CD4-positive, alpha-beta memory T cell (primary cell): Measurements from ENCODE around the gene CIRBP. TPM values are rescaled to one million over a fixed set of nuclear protein-coding genes. Genes with fewer than 3 reads are reported as not detected.
A peak's percentile ranks its signal among the peaks of the same experiment; 100 is the strongest.

Source experiments
- CTCF ChIA-PET: fragments of 350-600 bp; sonication (Branson Sonifier 250); formaldehyde crosslinking; loops from one replicate; lab custom pipeline; 2021; ENCODE audit warnings: inconsistent platforms; ENCODE audit not compliant: partially characterized antibody; lab: Charles Lee
- POLR2A ChIA-PET: fragments of 350-600 bp; sonication (Branson Sonifier 250); formaldehyde crosslinking; loops from one replicate; lab custom pipeline; 2021; ENCODE audit not compliant: partially characterized antibody; lab: Charles Lee
- DNase-seq, 5 donors: peaks; one replicate each; pipeline versions ENCODE4 v3.0.0 to v3.0.0-alpha.2; 2020 to 2022; ENCODE audit warnings: mixed read lengths in 1 of 5
- H3K27ac ChIP-seq: one replicate; pipeline ENCODE4 v1.7.0; 2013; ENCODE audit warnings: low read depth, low read length
- H3K27me3 ChIP-seq: 2 replicates; pipeline ENCODE4 v1.7.0; 2013; ENCODE audit warnings: mild to moderate bottlenecking, low read length, moderate library complexity; ENCODE audit not compliant: insufficient read depth
- H3K36me3 ChIP-seq: 2 replicates; pipeline ENCODE4 v1.7.0; 2013; ENCODE audit warnings: mild to moderate bottlenecking, low read length, moderate library complexity; ENCODE audit not compliant: insufficient read depth
- H3K4me1 ChIP-seq: 2 replicates; pipeline ENCODE4 v1.7.0; 2013; ENCODE audit warnings: mild to moderate bottlenecking, low read length, moderate library complexity; ENCODE audit not compliant: insufficient read depth
- H3K4me3 ChIP-seq, 2 donors: one replicate each; pipeline ENCODE4 v1.7.0; 2013; ENCODE audit warnings: low read length in 2 of 2, mild to moderate bottlenecking in 1 of 2
- H3K9me3 ChIP-seq, 2 donors: one replicate each; pipeline ENCODE4 v1.7.0; 2013; ENCODE audit warnings: low read length in 2 of 2, control low read depth in 1 of 2; ENCODE audit not compliant: control insufficient read depth in 1 of 2
- H3K27ac Mint-ChIP-seq, 7 donors: one replicate each; pipeline ENCODE4 v1.8.0; 2020 to 2021; ENCODE audit warnings: mixed read lengths in 7 of 7, mild to moderate bottlenecking in 6 of 7, inconsistent platforms in 3 of 7, moderate library complexity in 3 of 7
- H3K27me3 Mint-ChIP-seq, 2 donors: one replicate each; pipeline ENCODE4 v1.8.0; 2020 to 2021; ENCODE audit warnings: mixed read lengths in 2 of 2
- H3K36me3 Mint-ChIP-seq, 2 donors: one replicate each; pipeline ENCODE4 v1.8.0; 2020 to 2021; ENCODE audit warnings: mixed read lengths in 2 of 2, inconsistent platforms in 1 of 2, mild to moderate bottlenecking in 1 of 2
- H3K4me1 Mint-ChIP-seq, 4 donors: one replicate each; pipeline ENCODE4 v1.8.0; 2020 to 2021; ENCODE audit warnings: mixed read lengths in 4 of 4, mild to moderate bottlenecking in 1 of 4
- H3K4me3 Mint-ChIP-seq, 8 donors: one replicate each; pipeline ENCODE4 v1.8.0; 2020 to 2021; ENCODE audit warnings: mixed read lengths in 8 of 8, mild to moderate bottlenecking in 7 of 8, moderate library complexity in 6 of 8, inconsistent platforms in 3 of 8
- H3K9me3 Mint-ChIP-seq, 8 donors: one replicate each; pipeline ENCODE4 v1.8.0; 2020 to 2021; ENCODE audit warnings: mixed read lengths in 8 of 8, mild to moderate bottlenecking in 5 of 8, inconsistent platforms in 3 of 8, moderate library complexity in 1 of 8
- intact Hi-C: fragments of 100-400 bp; cut with micrococcal nuclease; formaldehyde crosslinking; loops from one replicate; pipeline ENCODE4 v1.15.1; 2023
- polyA plus RNA-seq, 2 donors: library from polyadenylated mRNA; unstranded; fragments of 300-500 nt; fragmentation: Illumina TruSeq; gene quantifications; one replicate each; pipeline ENCODE4 v1.2.3, GENCODE V29; 2021
- total RNA-seq, 2 experiments: library from RNA; stranded (reverse); gene quantifications; one replicate each; pipeline ENCODE4 v1.2.3, GENCODE V29; 2021

The CIRBP gene
- total and polyA plus RNA-seq, 4 experiments from 2014 or later: 160 to 638 (median 416) TPM

- Mint-ChIP-seq H3K36me3 (peaks cover 0 to 5% of the 10 kb centered on the region in 2 donors), H3K9me3 (peaks cover 0 to 3% (median 0%) of the 10 kb centered on the region in 8 donors), H3K4me1 (no peaks in the 10 kb centered on the region), H3K27ac (no peak overlapping the region), H3K27me3 (peaks cover 32 to 40% of the 10 kb centered on the region in 2 donors), H3K4me3 (no peak overlapping the region)
- intact Hi-C loops: no loop called here
- CTCF ChIA-PET: no interaction called here
- Histone ChIP-seq H3K9me3 (no peaks in the 10 kb centered on the region), H3K27me3 (peaks cover 16% of the 10 kb centered on the region), H3K4me1 (peaks cover 6% of the 10 kb centered on the region), H3K27ac (no peak overlapping the region), H3K4me3 (no peak overlapping the region), H3K36me3 (no peaks in the 10 kb centered on the region)
- no peak for DNase-seq
- POLR2A ChIA-PET: no interaction called here
Measured at GRCh38 chr19:1321539-1321938, 52.4 kb downstream of the CIRBP start.

- peaks cover 31 to 38% of the 10 kb centered on the region in 2 donors for H3K27me3 Mint-ChIP-seq
- H3K9me3 Mint-ChIP-seq: peaks cover 0 to 3% (median 0%) of the 10 kb centered on the region in 8 donors
- H3K4me1 ChIP-seq: peaks cover 6% of the 10 kb centered on the region
- ChIA-PET POLR2A (no interaction called here), CTCF (no interaction called here)
- H3K4me3 ChIP-seq: no peak overlapping the region
- intact Hi-C loops: no loop called here
- H3K4me3 Mint-ChIP-seq: no peak overlapping the region
- peaks cover 16% of the 10 kb centered on the region for H3K27me3 ChIP-seq
- no peaks in the 10 kb centered on the region for H3K4me1 Mint-ChIP-seq
- no peaks in the 10 kb centered on the region for H3K9me3 ChIP-seq
- no peak overlapping the region for H3K27ac Mint-ChIP-seq
- H3K36me3 ChIP-seq: no peaks in the 10 kb centered on the region
- no peak overlapping the region for H3K27ac ChIP-seq
- no peak for DNase-seq
- peaks cover 0 to 5% of the 10 kb centered on the region in 2 donors for H3K36me3 Mint-ChIP-seq
Measured at GRCh38 chr19:1322198-1322981, 53.3 kb downstream of the CIRBP start.

GRCh38 chr19:1324249-1324805 lies 55.2 kb downstream of the CIRBP start:
- POLR2A ChIA-PET: no interaction called here
- no peaks in the 10 kb centered on the region for H3K9me3 ChIP-seq
- H3K36me3 ChIP-seq: no peaks in the 10 kb centered on the region
- H3K36me3 Mint-ChIP-seq: peaks cover 0 to 5% of the 10 kb centered on the region in 2 donors
- no peak overlapping the region for H3K27ac ChIP-seq
- H3K9me3 Mint-ChIP-seq: peaks cover 0 to 3% (median 0%) of the 10 kb centered on the region in 8 donors
- CTCF ChIA-PET: no interaction called here
- H3K4me1 Mint-ChIP-seq: no peaks in the 10 kb centered on the region
- intact Hi-C loops: no loop called here
- H3K4me1 ChIP-seq: peaks cover 6% of the 10 kb centered on the region
- H3K27ac Mint-ChIP-seq: no peak overlapping the region
- no peak for DNase-seq
- peaks cover 16% of the 10 kb centered on the region for H3K27me3 ChIP-seq
- H3K4me3 ChIP-seq: no peak overlapping the region
- peaks cover 22 to 29% of the 10 kb centered on the region in 2 donors for H3K27me3 Mint-ChIP-seq
- H3K4me3 Mint-ChIP-seq: peak overlapping the region in 1 of 8 donors; percentile 36

Other genes starting within 250 kb of the CIRBP start
- gene TMEM259, start 248.2 kb upstream of the CIRBP start, total RNA-seq: 100 to 1,000 TPM; 315 to 329 TPM
- gene TMEM259, start 248.2 kb upstream of the CIRBP start, polyA plus RNA-seq: 10 to 100 TPM; 40.5 to 75.9 TPM
- not detected for gene RNU6-2, start 247.8 kb upstream of the CIRBP start, total RNA-seq
- not detected for gene RNU6-2, start 247.8 kb upstream of the CIRBP start, polyA plus RNA-seq
- gene CNN2, start 242.7 kb upstream of the CIRBP start, total RNA-seq: 100 to 1,000 TPM; 263 to 266 TPM
- 100 to 1,000 TPM; 444 to 632 TPM for gene CNN2, start 242.7 kb upstream of the CIRBP start, polyA plus RNA-seq
- 100 to 1,000 TPM; 313 to 319 TPM for gene ABCA7, start 229.2 kb upstream of the CIRBP start, total RNA-seq
- 10 to 100 TPM; 10.7 to 11.2 TPM for gene ABCA7, start 229.2 kb upstream of the CIRBP start, polyA plus RNA-seq
- 100 to 1,000 TPM; 834 to 836 TPM for gene ARHGAP45, start 202.2 kb upstream of the CIRBP start, total RNA-seq
- 100 to 1,000 TPM; 222 to 501 TPM for gene ARHGAP45, start 202.2 kb upstream of the CIRBP start, polyA plus RNA-seq
- gene POLR2E, start 174.0 kb upstream of the CIRBP start, total RNA-seq: 10 to 100 TPM; 76.0 to 80.0 TPM
- 100 to 1,000 TPM; 167 to 197 TPM for gene POLR2E, start 174.0 kb upstream of the CIRBP start, polyA plus RNA-seq
- gene GPX4, start 165.3 kb upstream of the CIRBP start, total RNA-seq: 100 to 1,000 TPM; 210 to 220 TPM
- 100 to 1,000 TPM; 399 to 406 TPM for gene GPX4, start 165.3 kb upstream of the CIRBP start, polyA plus RNA-seq
- gene SBNO2, start 95.1 kb upstream of the CIRBP start, total RNA-seq: 10 to 100 TPM; 92.6 to 98.6 TPM
- 1 to 10 TPM in 1 of 2 donors, under 1 TPM in 1; 0.37 to 3.5 TPM for gene SBNO2, start 95.1 kb upstream of the CIRBP start, polyA plus RNA-seq
- gene STK11, start 63.6 kb upstream of the CIRBP start, total RNA-seq: 100 to 1,000 TPM; 112 to 114 TPM
- 10 to 100 TPM; 11.0 to 43.5 TPM for gene STK11, start 63.6 kb upstream of the CIRBP start, polyA plus RNA-seq
- gene CBARP, start 31.3 kb upstream of the CIRBP start, total RNA-seq: not detected
- not detected for gene CBARP, start 31.3 kb upstream of the CIRBP start, polyA plus RNA-seq
- gene ATP5F1D, start 27.6 kb upstream of the CIRBP start, total RNA-seq: 100 to 1,000 TPM; 105 to 108 TPM
- 100 to 1,000 TPM; 133 to 243 TPM for gene ATP5F1D, start 27.6 kb upstream of the CIRBP start, polyA plus RNA-seq
- 10 to 100 TPM; 30.3 to 34.0 TPM for gene MIDN, start 20.7 kb upstream of the CIRBP start, total RNA-seq
- gene MIDN, start 20.7 kb upstream of the CIRBP start, polyA plus RNA-seq: 1 to 10 TPM in 1 of 2 donors, under 1 TPM in 1; 0.75 to 6.1 TPM
- gene FAM174C, start 6.2 kb downstream of the CIRBP start, total RNA-seq: 10 to 100 TPM; 50.5 to 54.2 TPM
- 100 to 1,000 TPM in 1 of 2 donors, 10 to 100 TPM in 1; 57.2 to 114 TPM for gene FAM174C, start 6.2 kb downstream of the CIRBP start, polyA plus RNA-seq
- not detected for gene EFNA2, start 16.5 kb downstream of the CIRBP start, total RNA-seq
- gene EFNA2, start 16.5 kb downstream of the CIRBP start, polyA plus RNA-seq: not detected
- gene NDUFS7, start 114.6 kb downstream of the CIRBP start, total RNA-seq: 10 to 100 TPM; 68.6 to 73.5 TPM
- 100 to 1,000 TPM; 180 to 193 TPM for gene NDUFS7, start 114.6 kb downstream of the CIRBP start, polyA plus RNA-seq
- 10 to 100 TPM; 15.9 to 16.2 TPM for gene GAMT, start 132.2 kb downstream of the CIRBP start, total RNA-seq
- gene GAMT, start 132.2 kb downstream of the CIRBP start, polyA plus RNA-seq: 10 to 100 TPM; 19.3 to 20.3 TPM
- gene DAZAP1, start 138.3 kb downstream of the CIRBP start, total RNA-seq: 100 to 1,000 TPM; 143 to 152 TPM
- gene DAZAP1, start 138.3 kb downstream of the CIRBP start, polyA plus RNA-seq: 1 to 10 TPM; 2.5 to 9.1 TPM
- gene RPS15, start 169.1 kb downstream of the CIRBP start, total RNA-seq: 1,000 to 10,000 TPM; 1,715 to 1,828 TPM
- 1,000 to 10,000 TPM; 2,575 to 2,757 TPM for gene RPS15, start 169.1 kb downstream of the CIRBP start, polyA plus RNA-seq
- gene APC2, start 180.8 kb downstream of the CIRBP start, total RNA-seq: not detected
- gene APC2, start 180.8 kb downstream of the CIRBP start, polyA plus RNA-seq: not detected
- gene C19orf25, start 209.9 kb downstream of the CIRBP start, total RNA-seq: 10 to 100 TPM; 68.8 to 79.8 TPM
- 10 to 100 TPM; 41.5 to 48.9 TPM for gene C19orf25, start 209.9 kb downstream of the CIRBP start, polyA plus RNA-seq
- gene PCSK4, start 221.0 kb downstream of the CIRBP start, total RNA-seq: 1 to 10 TPM; 3.1 to 3.7 TPM
- gene PCSK4, start 221.0 kb downstream of the CIRBP start, polyA plus RNA-seq: not detected
- gene REEP6, start 221.8 kb downstream of the CIRBP start, total RNA-seq: 1 to 10 TPM; 2.9 to 3.3 TPM
- gene REEP6, start 221.8 kb downstream of the CIRBP start, polyA plus RNA-seq: 1 to 10 TPM in 1 of 2 donors, under 1 TPM in 1; 1.00 to 2.8 TPM
- gene ADAMTSL5, start 243.7 kb downstream of the CIRBP start, total RNA-seq: 1 to 10 TPM; 2.4 to 3.6 TPM
- gene ADAMTSL5, start 243.7 kb downstream of the CIRBP start, polyA plus RNA-seq: 1 to 10 TPM; 1.5 to 2.3 TPM